NCI-H460 (cell line): Measurements from ENCODE around the gene FZD2. TPM values are rescaled to one million over a fixed set of nuclear protein-coding genes. Genes with fewer than 3 reads are reported as not detected.
"Not testable (repeated sequence)": the region's sequence is repeated elsewhere in the genome, so short reads cannot be mapped to it uniquely, and the experiment has no call there.

ENCODE experiments used
- DNase-seq: peaks from one replicate; pipeline ENCODE4 v3.0.0-alpha.2; 2016; ENCODE audit warnings: low read depth; ENCODE audit errors: extremely low read depth
- polyA plus RNA-seq: library from polyadenylated mRNA; depleted of rRNA; stranded (reverse); fragments of >200 nt; gene quantifications from 2 replicates; pipeline ENCODE4 v1.2.3, GENCODE V29; 2014; cell fraction: nucleus; rRNA removed
- total RNA-seq: library from RNA; depleted of rRNA; stranded (reverse); fragments of >200 nt; shearing (Covaris generic); gene quantifications from 2 replicates; pipeline ENCODE4 v1.2.3, GENCODE V29; 2014; rRNA removed

Gene FZD2
- total RNA-seq: 1.7 and 2.0 TPM in 2 replicates
- 2.0 and 6.1 TPM in 2 replicates for polyA plus RNA-seq

GRCh38 chr17:44556832-44557606, at the start of gene FZD2:
FZD2 (plus strand) TSS chr17:44557484; CDS start chr17:44557689, 205 bp downstream.
- peak; percentile 79 for DNase-seq

DNA sequence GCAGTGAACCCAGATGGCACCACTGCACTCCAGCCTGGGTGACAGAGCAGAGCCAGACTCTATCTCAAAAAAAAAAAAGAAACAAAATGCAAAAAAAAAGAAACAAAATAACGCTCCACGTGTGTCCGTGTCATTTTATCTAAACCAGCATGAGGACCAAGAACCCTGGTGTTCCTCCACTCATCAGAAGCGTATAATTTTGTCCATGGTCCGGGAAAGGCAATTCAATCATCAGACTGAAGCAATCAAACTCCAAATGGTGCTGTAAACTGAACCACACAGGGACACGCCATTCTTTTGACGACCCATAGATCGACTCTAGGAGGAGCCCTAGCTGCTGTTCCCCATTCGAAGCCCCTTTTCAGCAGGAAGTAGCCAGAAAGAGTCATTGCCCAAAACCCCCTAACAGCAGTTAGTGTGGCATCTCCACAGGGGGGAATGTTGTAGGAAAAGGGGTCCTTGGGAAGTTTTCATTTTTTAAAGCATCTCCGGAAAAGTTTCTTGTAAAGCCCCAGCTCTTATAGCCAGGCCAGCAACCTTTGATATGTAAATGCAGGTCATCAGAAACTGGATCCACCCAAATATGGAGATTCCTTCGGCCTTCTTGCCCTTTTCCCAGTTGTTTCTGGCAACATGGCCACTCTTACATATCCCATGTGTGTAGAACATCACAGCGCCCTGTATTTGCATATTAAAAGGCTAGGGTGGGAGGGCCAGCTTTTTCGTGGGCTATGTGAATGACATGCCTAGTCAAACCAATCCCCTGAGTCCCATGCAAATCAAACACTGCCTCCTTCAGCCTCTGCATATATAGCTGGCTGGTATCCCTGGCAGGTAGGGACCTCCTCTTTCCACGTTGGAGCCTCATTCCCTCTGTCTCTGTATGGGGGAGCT, 45.8 kb upstream of the FZD2 start:
- DNase-seq: not testable (repeated sequence)

GRCh38 chr17:44518032-44518431, 39.3 kb upstream of the FZD2 start:
- DNase-seq: no peak

DNA sequence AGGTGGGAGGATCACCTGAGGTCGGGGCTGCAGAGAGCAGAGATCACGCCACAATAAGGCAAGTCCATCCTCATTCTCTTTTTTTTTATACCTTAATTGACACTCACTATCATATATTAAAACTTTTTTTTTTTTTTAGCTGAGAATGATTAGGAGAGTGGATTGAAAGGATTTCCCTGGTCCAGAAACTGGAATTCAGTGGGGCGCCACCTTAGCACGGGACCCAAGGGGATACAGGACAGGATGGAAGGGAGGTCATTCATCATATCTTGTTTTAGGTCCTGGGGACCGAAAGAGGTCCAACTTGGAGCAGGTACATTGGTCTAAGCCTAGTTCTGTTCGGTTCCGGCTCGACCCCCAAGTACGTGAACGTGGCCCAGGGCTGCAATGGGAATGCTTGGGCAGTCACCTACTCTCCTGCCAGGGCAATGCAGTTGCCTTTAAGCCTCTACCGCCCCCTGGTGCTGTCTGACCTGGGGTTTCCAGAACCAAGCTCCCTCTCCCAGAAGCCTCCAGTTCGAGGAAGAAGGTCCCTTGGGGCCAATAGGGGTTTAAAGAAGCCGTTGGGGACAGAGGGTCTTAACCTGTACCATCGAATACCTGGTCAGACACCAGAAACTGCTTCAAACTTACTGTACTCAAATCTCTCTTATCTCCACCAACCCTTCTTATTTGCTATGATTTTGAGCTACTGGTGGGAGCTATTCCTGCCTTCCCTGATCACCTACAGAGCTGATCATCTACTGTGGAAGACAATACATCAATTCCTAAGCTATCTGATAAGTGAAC, 34.2 kb upstream of the FZD2 start:
- DNase-seq: peak; percentile 75

GRCh38 chr17:44523672-44523972, 33.7 kb upstream of the FZD2 start:
- no peak for DNase-seq

DNA sequence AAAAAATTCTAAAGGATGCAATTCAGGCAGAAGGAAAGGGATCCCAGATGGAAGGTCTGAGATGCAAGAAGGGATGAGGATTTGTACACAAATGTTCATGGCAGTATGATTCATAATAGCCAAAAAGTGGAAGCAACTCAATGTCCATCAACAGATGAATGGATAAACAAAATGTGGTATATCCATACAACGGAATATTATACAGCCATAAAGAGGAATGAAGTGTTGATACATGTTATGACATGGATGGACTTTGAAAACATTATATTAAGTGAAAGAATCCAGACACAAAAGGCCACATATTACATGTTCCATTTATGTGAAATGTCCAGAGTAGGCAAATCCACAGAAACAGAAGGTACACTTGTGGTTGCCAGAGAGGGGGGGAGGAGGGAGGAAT, 30.2 kb upstream of the FZD2 start:
- DNase-seq: no peak

- no peak for DNase-seq
Observed at GRCh38 chr17:44527954-44528353, 29.3 kb upstream of the FZD2 start.

GRCh38 chr17:44529864-44530263, 27.4 kb upstream of the FZD2 start:
- DNase-seq: no peak

DNA sequence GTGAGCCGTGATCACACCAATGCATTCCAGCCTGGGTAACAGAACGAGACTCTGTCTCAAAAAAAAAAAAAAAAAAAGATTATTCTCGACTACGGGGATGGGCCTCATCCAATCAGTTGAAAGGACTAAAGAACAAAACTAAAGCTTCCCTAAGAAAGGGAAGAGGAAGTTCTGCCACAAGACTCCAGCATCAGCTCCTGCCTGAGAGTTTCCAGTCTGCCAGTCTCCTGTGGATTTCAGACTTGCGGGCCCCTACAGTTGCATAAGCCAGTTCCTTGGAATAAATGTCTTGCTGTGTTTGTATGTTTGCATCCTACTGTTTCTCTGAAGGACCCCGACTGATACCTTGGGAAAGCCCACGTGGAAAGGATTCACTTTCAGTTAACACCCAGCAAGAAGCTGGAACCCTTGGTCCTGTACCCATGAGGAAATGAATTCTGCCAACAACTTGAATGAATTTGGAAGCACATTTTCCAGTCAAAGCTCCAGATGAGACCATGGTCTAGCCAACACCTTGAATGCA, 26.3 kb upstream of the FZD2 start:
- DNase-seq: no peak

- DNase-seq: peak; percentile 88
Observed at GRCh38 chr17:44533533-44534246, 23.6 kb upstream of the FZD2 start.

DNA sequence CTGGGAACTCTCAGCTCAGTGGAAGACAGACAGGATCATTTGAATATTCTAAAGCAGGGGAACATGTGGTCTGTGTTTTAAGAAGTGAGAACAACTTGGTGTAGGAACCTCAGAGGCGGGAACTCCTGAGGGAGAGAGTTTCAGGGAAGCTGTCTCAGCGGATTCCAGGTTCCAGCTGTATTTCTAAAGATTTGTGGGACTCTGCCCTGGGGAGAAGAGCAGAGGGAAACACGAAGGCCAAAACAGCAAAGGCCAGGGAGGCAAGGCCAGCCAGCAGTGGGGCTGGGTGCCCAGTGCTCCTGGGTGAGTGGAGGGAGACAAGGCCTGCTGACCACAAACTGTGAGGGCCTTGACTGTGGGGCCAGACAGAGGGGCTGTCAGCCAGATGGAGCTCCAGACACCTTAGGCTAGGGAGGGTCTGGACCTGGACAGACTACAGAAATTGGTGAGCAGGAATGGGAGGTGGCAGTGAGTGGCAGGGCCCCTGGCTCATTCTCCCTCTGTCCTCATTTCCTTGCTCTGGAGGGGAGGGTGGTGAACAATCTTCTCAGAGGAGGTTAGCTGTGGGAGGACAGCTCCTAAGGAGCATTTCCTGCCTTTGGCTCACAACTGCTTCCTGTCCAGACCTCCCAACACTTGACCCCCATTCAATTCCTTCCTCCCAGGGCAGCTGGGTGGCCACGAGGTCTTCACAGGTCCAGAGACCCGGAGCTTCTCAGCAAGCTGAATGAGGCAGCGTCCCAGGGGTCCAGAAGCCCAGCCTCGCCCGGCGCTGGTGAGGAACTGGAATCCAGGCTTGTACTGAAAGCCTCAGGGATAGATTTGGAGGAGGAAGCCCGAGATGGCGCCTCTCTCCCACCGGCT, 21.0 kb upstream of the FZD2 start:
- no peak for DNase-seq

GRCh38 chr17:44537922-44538321, 19.4 kb upstream of the FZD2 start:
- DNase-seq: not testable (repeated sequence)

DNA sequence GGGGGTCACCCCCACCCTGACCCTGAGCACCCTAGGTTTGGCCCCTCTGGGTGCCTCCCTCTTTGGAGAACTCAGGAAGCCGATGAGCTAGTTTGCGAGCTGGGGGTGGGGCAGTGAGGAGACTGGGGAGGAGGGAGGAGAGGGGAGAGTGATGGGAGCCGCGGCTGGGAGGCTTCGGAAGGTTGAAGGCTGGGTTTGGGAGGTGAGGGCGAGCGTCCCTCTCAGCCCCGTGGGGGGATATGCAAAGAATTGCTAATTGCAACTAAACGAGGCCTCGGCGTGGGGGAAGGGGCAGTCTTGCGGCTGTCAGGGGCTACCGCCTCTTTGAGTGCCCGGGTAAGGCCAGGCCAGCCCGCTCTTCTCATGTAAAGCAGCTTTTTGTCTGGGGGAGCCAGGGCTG, 17.6 kb upstream of the FZD2 start:
- DNase-seq: no peak

GRCh38 chr17:44540246-44541084, 16.8 kb upstream of the FZD2 start:
- DNase-seq: no peak

DNA sequence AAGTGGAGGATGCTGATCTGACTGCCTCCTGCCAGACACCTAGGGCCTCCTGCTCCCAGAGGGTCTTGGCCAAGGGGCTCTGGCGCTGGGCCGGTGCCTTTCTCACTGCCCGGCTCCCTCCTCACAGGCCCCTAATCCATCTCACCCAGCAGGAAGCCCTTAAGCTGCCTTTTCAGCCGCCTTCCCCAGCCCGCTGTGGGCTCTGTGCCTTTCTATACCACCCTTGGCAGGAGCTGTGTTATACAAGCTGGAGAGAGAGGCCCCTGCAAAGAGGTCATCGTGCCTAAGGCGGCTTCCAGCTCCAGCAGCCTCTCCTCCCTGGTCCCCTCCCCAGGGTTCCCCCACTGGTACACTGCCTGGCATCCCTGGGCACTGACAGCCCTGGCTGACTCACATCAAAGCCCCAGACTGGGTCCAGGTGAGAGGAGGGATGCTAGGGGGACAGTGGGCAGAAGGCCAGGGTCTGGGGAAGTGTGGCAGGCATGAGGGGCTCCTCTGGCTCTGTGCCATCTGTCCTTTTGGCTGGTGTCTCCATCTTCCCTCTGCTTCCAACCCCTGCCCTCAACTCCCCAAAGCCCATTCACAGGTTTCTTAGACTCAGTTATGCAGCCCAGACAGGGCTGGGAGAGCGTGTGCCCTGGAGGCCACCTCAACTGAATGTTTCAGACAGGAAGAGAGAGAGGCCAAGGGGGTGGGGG, 15.3 kb upstream of the FZD2 start:
- DNase-seq: no peak

GRCh38 chr17:44543213-44543904, 13.9 kb upstream of the FZD2 start:
- DNase-seq: peak; percentile 37

GRCh38 chr17:44543905-44544523, 13.3 kb upstream of the FZD2 start:
- no peak for DNase-seq
